SK-N-MC (cell line): ENCODE measurements around the gene SYTL3.

Source experiments
- EZH2 ChIP-seq: fragments of 200-600 bp; sonication (generic); IDR thresholded peaks from one replicate; pipeline ENCODE4 v1.6.1; 2017; ENCODE audit warnings: antibody characterized with exemption
- FOXP2 ChIP-seq: optimal IDR thresholded peaks from 2 replicates; pipeline ENCODE3; 2011; ENCODE audit warnings: mild to moderate bottlenecking, moderate library complexity; ENCODE audit not compliant: insufficient read depth; ENCODE audit errors: extremely low read length, control extremely low read depth
- POLR2AphosphoS5 ChIP-seq: IDR thresholded peaks from 2 replicates; pipeline ENCODE4 v1.6.1; 2012; ENCODE audit warnings: mild to moderate bottlenecking, low read depth, low read length, borderline replicate concordance

DNA sequence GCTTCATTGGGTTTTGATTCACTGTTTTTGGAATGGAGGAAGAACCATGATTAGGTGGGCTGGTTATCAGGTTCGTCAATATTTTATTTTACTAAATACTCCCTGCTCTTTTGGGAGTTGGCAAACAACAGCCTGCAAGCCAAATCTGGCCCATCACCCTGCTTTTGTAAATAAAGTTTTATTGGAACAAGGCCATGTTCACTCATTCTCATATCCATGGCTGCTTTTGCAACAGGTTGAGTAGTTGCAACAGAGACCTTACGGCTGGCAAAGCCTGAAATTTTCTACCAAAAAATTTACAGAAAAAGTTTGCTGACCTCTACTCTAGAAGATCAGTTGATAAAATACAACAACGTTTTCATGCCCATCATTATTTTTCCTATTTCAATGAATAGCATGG is 45.1 kb downstream of the SYTL3 start:
- TF ChIP-seq POLR2AphosphoS5 (no peak), EZH2 (no peak), FOXP2 (no peak)
